HEK293T (cell line): ENCODE data around the gene ZDHHC24.

ENCODE experiments used
- ELF4 ChIP-seq: fragments of 450-650 bp; IDR thresholded peaks from 2 replicates; pipeline ENCODE4 v1.6.1; 2017; ENCODE audit warnings: antibody characterized with exemption
- SP1 ChIP-seq: fragments of 450-650 bp; IDR thresholded peaks from 2 replicates; pipeline ENCODE4 v1.6.1; 2017

- TF ChIP-seq SP1: no peak
- TF ChIP-seq ELF4: no peak
Observed at GRCh38 chr11:66556086-66556485, 10.2 kb upstream of the ZDHHC24 start.
